Choroid plexus epithelial cell (primary cell): ENCODE data around the gene RARB.

Experiments used
- DNase-seq: peaks from one replicate; pipeline ENCODE4 v3.0.0-alpha.2; 2010; ENCODE audit warnings: low read depth
- H3K4me3 ChIP-seq: 2 replicates; pipeline ENCODE4 v1.5.1; 2011; ENCODE audit warnings: low read depth, mild to moderate bottlenecking, control low read depth, low read length, moderate library complexity
- CTCF ChIP-seq: conservative IDR thresholded peaks from 2 replicates; pipeline ENCODE4 v1.5.1; 2011; ENCODE audit warnings: low read depth, mild to moderate bottlenecking, control low read depth, inconsistent platforms, low read length, moderate library complexity

Gene RARB

GRCh38 chr3:25427942-25428788 is at the start of gene RARB:
TSS of gene RARB (plus strand) at chr3:25428263. CDS start at chr3:25428732, 469 bp downstream.
- H3K4me3 ChIP-seq, result peak within 1 kb of the TSS; percentile 77
- DNase-seq, result peak; percentile 99
- TF ChIP-seq CTCF, result no peak

GRCh38 chr3:25378786-25379311 is 49.2 kb upstream of the RARB start:
- DNase-seq, result no peak
- H3K4me3 ChIP-seq, result no peak overlapping the region
- TF ChIP-seq CTCF, result no peak

GRCh38 chr3:25380222-25380739 is 47.8 kb upstream of the RARB start:
- H3K4me3 ChIP-seq, result peak overlapping the region; percentile 24
- DNase-seq, result peak; percentile 20
- no peak for TF ChIP-seq CTCF

GRCh38 chr3:25381083-25381482 is 47.0 kb upstream of the RARB start:
- no peak for DNase-seq
- TF ChIP-seq CTCF, result no peak
- H3K4me3 ChIP-seq, result no peak overlapping the region

GRCh38 chr3:25384471-25384870 is 43.6 kb upstream of the RARB start:
- DNase-seq, result no peak
- no peak overlapping the region for H3K4me3 ChIP-seq
- no peak for TF ChIP-seq CTCF

- peak; percentile 8 for DNase-seq
- no peak overlapping the region for H3K4me3 ChIP-seq
- TF ChIP-seq CTCF, result no peak
Measured at GRCh38 chr3:25385807-25386460, 42.1 kb upstream of the RARB start.
